Mesenteric fat pad (tissue), 1 donor: ENCODE measurements around the gene DSPP. TPM values are rescaled to one million over a fixed set of nuclear protein-coding genes. Genes with fewer than 3 reads are reported as not detected.
"Not testable (repeated sequence)": the region's sequence is repeated elsewhere in the genome, so short reads cannot be mapped to it uniquely, and the experiment has no call there.

ENCODE experiments used
- DNase-seq: peaks from one replicate; pipeline ENCODE4 v3.0.0-alpha.2; 2020; ENCODE audit warnings: low spot score
- long read RNA-seq: library from polyadenylated mRNA; unstranded; transcript quantifications from one replicate; pipeline ENCODE4 v2.0.0, GENCODE V29; 2020
- total RNA-seq: library from RNA; stranded (reverse); fragmentation: NEBNext Ultra II Directional; extraction: Animal tissue kit (Norgen Biotek cat#: 25700); gene quantifications from one replicate; pipeline ENCODE4 v1.2.1, GENCODE V29; 2021
- donor health status: DM: yes; HTN: yes; CAD: no.

Gene DSPP
- total RNA-seq: not detected
- long read RNA-seq: 0 reads

- no peak for DNase-seq
Measured at GRCh38 chr4:87608229-87608628, at the start of gene DSPP. TSS of gene DSPP (plus strand) at chr4:87608529. CDS start at chr4:87610909, 2,380 bp downstream.

- DNase-seq: no peak
Measured at GRCh38 chr4:87559090-87559837, 49.1 kb upstream of the DSPP start.

GRCh38 chr4:87560802-87561201, 47.5 kb upstream of the DSPP start:
- no peak for DNase-seq

GRCh38 chr4:87565746-87566145, 42.6 kb upstream of the DSPP start:
- DNase-seq: no peak

GRCh38 chr4:87566276-87566675, 42.1 kb upstream of the DSPP start:
- no peak for DNase-seq

- DNase-seq: no peak
Measured at GRCh38 chr4:87567191-87567590, 41.1 kb upstream of the DSPP start.

GRCh38 chr4:87570290-87570805, 38.0 kb upstream of the DSPP start:
- no peak for DNase-seq

- DNase-seq: not testable (repeated sequence)
Measured at GRCh38 chr4:87574376-87574775, 34.0 kb upstream of the DSPP start.

GRCh38 chr4:87574996-87575395, 33.3 kb upstream of the DSPP start:
- DNase-seq: no peak

- DNase-seq: no peak
Measured at GRCh38 chr4:87575408-87575807, 32.9 kb upstream of the DSPP start.

- DNase-seq: no peak
Measured at GRCh38 chr4:87575983-87576382, 32.3 kb upstream of the DSPP start.

GRCh38 chr4:87579478-87579877, 28.9 kb upstream of the DSPP start:
- no peak for DNase-seq

- DNase-seq: no peak
Measured at GRCh38 chr4:87580057-87580456, 28.3 kb upstream of the DSPP start.

- no peak for DNase-seq
Measured at GRCh38 chr4:87584222-87584908, 24.0 kb upstream of the DSPP start.

GRCh38 chr4:87589531-87589930, 18.8 kb upstream of the DSPP start:
- no peak for DNase-seq

- DNase-seq: no peak
Measured at GRCh38 chr4:87592124-87592523, 16.2 kb upstream of the DSPP start.

GRCh38 chr4:87601361-87601760, 7.0 kb upstream of the DSPP start:
- DNase-seq: no peak

- no peak for DNase-seq
Measured at GRCh38 chr4:87614292-87614890, 6.1 kb downstream of the DSPP start.

- no peak for DNase-seq
Measured at GRCh38 chr4:87616268-87616667, 7.9 kb downstream of the DSPP start.

- no peak for DNase-seq
Measured at GRCh38 chr4:87620086-87620485, 11.8 kb downstream of the DSPP start.

GRCh38 chr4:87620491-87620890, 12.2 kb downstream of the DSPP start:
- DNase-seq: no peak

GRCh38 chr4:87622303-87622702, 14.0 kb downstream of the DSPP start:
- DNase-seq: no peak
